ENCODE data around the gene PIGN.

The PIGN gene

GRCh38 chr18:62186774-62187542 is at the start of gene PIGN, which contains the start of gene RELCH:
Gene PIGN (minus strand): TSS chr18:62187056. CDS start chr18:62161353, 25,703 bp downstream.
Gene RELCH (plus strand): TSS chr18:62187255. CDS start chr18:62187506, 251 bp downstream.
- Mint-ChIP-seq H3K9me3 (no peaks in the 10 kb centered on the region), H3K4me1 (ENCODE audit: low read depth) (peaks cover 57% of the 10 kb centered on the region), H3K36me3 (ENCODE audit: low read depth) (peaks cover 52% of the 10 kb centered on the region), H3K27ac (peak within 1 kb of the TSS; percentile 99), H3K27me3 (no peaks in the 10 kb centered on the region), H3K4me3 (peak within 1 kb of the TSS; percentile 100)
- DNase-seq = peak; percentile 92

GRCh38 chr18:62236252-62236651 is 49.4 kb upstream of the PIGN start:
- no peak overlapping the region for H3K27ac Mint-ChIP-seq
- peaks cover 57% of the 10 kb centered on the region for H3K36me3 Mint-ChIP-seq (ENCODE audit: low read depth)
- no peak for DNase-seq
- H3K9me3 Mint-ChIP-seq = no peaks in the 10 kb centered on the region
- H3K4me1 Mint-ChIP-seq (ENCODE audit: low read depth) = peaks cover 13% of the 10 kb centered on the region
- H3K27me3 Mint-ChIP-seq = no peaks in the 10 kb centered on the region
- H3K4me3 Mint-ChIP-seq = no peak overlapping the region

GRCh38 chr18:62226047-62226446 is 39.2 kb upstream of the PIGN start:
- no peak for DNase-seq
- H3K27ac Mint-ChIP-seq = no peak overlapping the region
- H3K9me3 Mint-ChIP-seq = no peaks in the 10 kb centered on the region
- H3K4me3 Mint-ChIP-seq = no peak overlapping the region
- no peaks in the 10 kb centered on the region for H3K4me1 Mint-ChIP-seq (ENCODE audit: low read depth)
- peaks cover 71% of the 10 kb centered on the region for H3K36me3 Mint-ChIP-seq (ENCODE audit: low read depth)
- no peaks in the 10 kb centered on the region for H3K27me3 Mint-ChIP-seq

GRCh38 chr18:62224229-62224628 is 37.4 kb upstream of the PIGN start:
- Mint-ChIP-seq H3K27ac (no peak overlapping the region), H3K36me3 (ENCODE audit: low read depth) (peaks cover 64% of the 10 kb centered on the region), H3K9me3 (no peaks in the 10 kb centered on the region), H3K4me3 (no peak overlapping the region), H3K27me3 (no peaks in the 10 kb centered on the region), H3K4me1 (ENCODE audit: low read depth) (peaks cover 7% of the 10 kb centered on the region)
- DNase-seq = no peak

GRCh38 chr18:62214790-62215189 is 27.9 kb upstream of the PIGN start:
- peaks cover 63% of the 10 kb centered on the region for H3K36me3 Mint-ChIP-seq (ENCODE audit: low read depth)
- no peaks in the 10 kb centered on the region for H3K27me3 Mint-ChIP-seq
- peaks cover 36% of the 10 kb centered on the region for H3K4me1 Mint-ChIP-seq (ENCODE audit: low read depth)
- no peak for DNase-seq
- H3K9me3 Mint-ChIP-seq = no peaks in the 10 kb centered on the region
- no peak overlapping the region for H3K4me3 Mint-ChIP-seq
- H3K27ac Mint-ChIP-seq = no peak overlapping the region

- Mint-ChIP-seq H3K4me3 (no peak overlapping the region), H3K4me1 (ENCODE audit: low read depth) (peaks cover 41% of the 10 kb centered on the region), H3K27ac (no peak overlapping the region), H3K36me3 (ENCODE audit: low read depth) (peaks cover 54% of the 10 kb centered on the region), H3K27me3 (no peaks in the 10 kb centered on the region), H3K9me3 (no peaks in the 10 kb centered on the region)
- DNase-seq = no peak
Measured at GRCh38 chr18:62211325-62211828, 24.5 kb upstream of the PIGN start.

GRCh38 chr18:62210138-62210537 is 23.3 kb upstream of the PIGN start:
- H3K4me3 Mint-ChIP-seq = no peak overlapping the region
- H3K36me3 Mint-ChIP-seq (ENCODE audit: low read depth) = peaks cover 50% of the 10 kb centered on the region
- DNase-seq = no peak
- H3K27me3 Mint-ChIP-seq = no peaks in the 10 kb centered on the region
- H3K9me3 Mint-ChIP-seq = no peaks in the 10 kb centered on the region
- peaks cover 47% of the 10 kb centered on the region for H3K4me1 Mint-ChIP-seq (ENCODE audit: low read depth)
- H3K27ac Mint-ChIP-seq = peak overlapping the region; percentile 27

GRCh38 chr18:62209046-62209445 is 22.2 kb upstream of the PIGN start:
- DNase-seq = no peak
- H3K36me3 Mint-ChIP-seq (ENCODE audit: low read depth) = peaks cover 46% of the 10 kb centered on the region
- H3K4me1 Mint-ChIP-seq (ENCODE audit: low read depth) = peaks cover 51% of the 10 kb centered on the region
- no peak overlapping the region for H3K4me3 Mint-ChIP-seq
- no peaks in the 10 kb centered on the region for H3K27me3 Mint-ChIP-seq
- H3K27ac Mint-ChIP-seq = no peak overlapping the region
- H3K9me3 Mint-ChIP-seq = no peaks in the 10 kb centered on the region

- H3K9me3 Mint-ChIP-seq = no peaks in the 10 kb centered on the region
Measured at GRCh38 chr18:62206593-62206992, 19.7 kb upstream of the PIGN start.

GRCh38 chr18:62205824-62206223 is 19.0 kb upstream of the PIGN start:
- H3K4me3 Mint-ChIP-seq = no peak overlapping the region
- peaks cover 28% of the 10 kb centered on the region for H3K36me3 Mint-ChIP-seq (ENCODE audit: low read depth)
- peaks cover 50% of the 10 kb centered on the region for H3K4me1 Mint-ChIP-seq (ENCODE audit: low read depth)
- no peak overlapping the region for H3K27ac Mint-ChIP-seq
- no peaks in the 10 kb centered on the region for H3K9me3 Mint-ChIP-seq
- H3K27me3 Mint-ChIP-seq = no peaks in the 10 kb centered on the region
- DNase-seq = no peak

More at GRCh38 chr18:62206593-62206992, 19.7 kb upstream of the PIGN start:
- H3K4me3 Mint-ChIP-seq = no peak overlapping the region
- no peak for DNase-seq
- no peaks in the 10 kb centered on the region for H3K27me3 Mint-ChIP-seq
- H3K4me1 Mint-ChIP-seq (ENCODE audit: low read depth) = peaks cover 50% of the 10 kb centered on the region
- H3K36me3 Mint-ChIP-seq (ENCODE audit: low read depth) = peaks cover 31% of the 10 kb centered on the region
- no peak overlapping the region for H3K27ac Mint-ChIP-seq

- no peak for DNase-seq
- Mint-ChIP-seq H3K4me1 (ENCODE audit: low read depth) (peaks cover 51% of the 10 kb centered on the region), H3K27me3 (no peaks in the 10 kb centered on the region), H3K27ac (no peak overlapping the region), H3K4me3 (no peak overlapping the region), H3K9me3 (no peaks in the 10 kb centered on the region), H3K36me3 (ENCODE audit: low read depth) (peaks cover 5% of the 10 kb centered on the region)
Measured at GRCh38 chr18:62201870-62202269, 15.0 kb upstream of the PIGN start.

- Mint-ChIP-seq H3K9me3 (no peaks in the 10 kb centered on the region), H3K4me3 (no peak overlapping the region), H3K27me3 (no peaks in the 10 kb centered on the region), H3K36me3 (ENCODE audit: low read depth) (peaks cover 7% of the 10 kb centered on the region), H3K4me1 (ENCODE audit: low read depth) (peaks cover 56% of the 10 kb centered on the region), H3K27ac (no peak overlapping the region)
- DNase-seq = no peak
Measured at GRCh38 chr18:62200121-62200914, 13.5 kb upstream of the PIGN start.

GRCh38 chr18:62199629-62200028 is 12.8 kb upstream of the PIGN start:
- no peaks in the 10 kb centered on the region for H3K9me3 Mint-ChIP-seq
- no peak overlapping the region for H3K27ac Mint-ChIP-seq
- peaks cover 55% of the 10 kb centered on the region for H3K4me1 Mint-ChIP-seq (ENCODE audit: low read depth)
- H3K36me3 Mint-ChIP-seq (ENCODE audit: low read depth) = peaks cover 7% of the 10 kb centered on the region
- no peak for DNase-seq
- H3K4me3 Mint-ChIP-seq = no peak overlapping the region
- H3K27me3 Mint-ChIP-seq = no peaks in the 10 kb centered on the region

- no peaks in the 10 kb centered on the region for H3K9me3 Mint-ChIP-seq
- H3K27ac Mint-ChIP-seq = no peak overlapping the region
- DNase-seq = no peak
- no peak overlapping the region for H3K4me3 Mint-ChIP-seq
- H3K4me1 Mint-ChIP-seq (ENCODE audit: low read depth) = peaks cover 62% of the 10 kb centered on the region
- peaks cover 4% of the 10 kb centered on the region for H3K36me3 Mint-ChIP-seq (ENCODE audit: low read depth)
- no peaks in the 10 kb centered on the region for H3K27me3 Mint-ChIP-seq
Measured at GRCh38 chr18:62198259-62198658, 11.4 kb upstream of the PIGN start.

- Mint-ChIP-seq H3K27me3 (no peaks in the 10 kb centered on the region), H3K9me3 (peaks cover 5% of the 10 kb centered on the region), H3K4me3 (no peak overlapping the region), H3K4me1 (ENCODE audit: low read depth) (peaks cover 74% of the 10 kb centered on the region), H3K27ac (no peak overlapping the region), H3K36me3 (ENCODE audit: low read depth) (peaks cover 14% of the 10 kb centered on the region)
- DNase-seq = no peak
Measured at GRCh38 chr18:62196980-62197379, 10.1 kb upstream of the PIGN start.
